Karpas-422 (cell line): ENCODE results near the gene LYRM4. TPM values are rescaled to one million over a fixed set of nuclear protein-coding genes. Genes with fewer than 3 reads are reported as not detected.

Experiments
- DNase-seq: peaks from one replicate; pipeline ENCODE4 v3.0.0-alpha.2; 2015
- H2AFZ ChIP-seq: fragments of 200-600 bp; sonication (generic); 2 replicates; pipeline ENCODE4 v1.6.1; 2014; ENCODE audit warnings: antibody characterized with exemption, low read length, mixed read lengths
- H3K27ac ChIP-seq: fragments of 200-600 bp; sonication (generic); 2 replicates; pipeline ENCODE4 v1.5.1; 2014; ENCODE audit warnings: mild to moderate bottlenecking, low read length, moderate library complexity
- H3K27me3 ChIP-seq: fragments of 200-600 bp; sonication (generic); 2 replicates; pipeline ENCODE4 v1.6.1; 2014; ENCODE audit warnings: low read length, mixed read lengths
- H3K36me3 ChIP-seq: fragments of 200-600 bp; sonication (generic); 2 replicates; pipeline ENCODE4 v1.6.1; 2014; ENCODE audit warnings: low read length, mixed read lengths; ENCODE audit not compliant: insufficient read depth
- H3K4me1 ChIP-seq: fragments of 200-600 bp; sonication (generic); 2 replicates; pipeline ENCODE4 v1.6.1; 2014; ENCODE audit warnings: mild to moderate bottlenecking, low read length, mixed read lengths
- H3K4me2 ChIP-seq: fragments of 200-600 bp; sonication (generic); 2 replicates; pipeline ENCODE4 v1.6.1; 2014; ENCODE audit warnings: low read length, low read depth, mild to moderate bottlenecking; ENCODE audit not compliant: poor library complexity, severe bottlenecking
- H3K4me3 ChIP-seq: fragments of 200-600 bp; sonication (generic); 2 replicates; pipeline ENCODE4 v1.5.1; 2014; ENCODE audit warnings: mild to moderate bottlenecking, antibody characterized with exemption, low read length, mixed read lengths
- H3K79me2 ChIP-seq: fragments of 200-600 bp; sonication (generic); 2 replicates; pipeline ENCODE4 v1.6.1; 2014; ENCODE audit warnings: mild to moderate bottlenecking, low read length, mixed read lengths
- H3K9ac ChIP-seq: fragments of 200-600 bp; sonication (generic); 2 replicates; pipeline ENCODE4 v1.6.0; 2014; ENCODE audit warnings: low read length
- H3K9me2 ChIP-seq: fragments of 200-600 bp; sonication (generic), shearing (Covaris generic); replicated peaks from 2 replicates; pipeline ENCODE4 v1.6.0; 2014; ENCODE audit warnings: mild to moderate bottlenecking, low read length, moderate library complexity; ENCODE audit not compliant: insufficient read depth
- H3K9me3 ChIP-seq: fragments of 300-700, 200-600 bp; sonication (generic); 2 replicates; pipeline ENCODE4 v1.6.1; 2014; ENCODE audit warnings: low read length, mixed read lengths
- H4K20me1 ChIP-seq: fragments of 200-600 bp; sonication (generic); 2 replicates; pipeline ENCODE4 v1.6.1; 2014; ENCODE audit warnings: mild to moderate bottlenecking, antibody characterized with exemption, low read length, low read depth; ENCODE audit not compliant: insufficient read depth
- total RNA-seq: library from RNA; depleted of rRNA; stranded (reverse); fragments of >200 nt; shearing (Covaris generic); gene quantifications from 2 replicates; pipeline ENCODE4 v1.2.3, GENCODE V29; 2014; ENCODE audit warnings: low replicate concordance

The LYRM4 gene
- total RNA-seq, 1 experiment from 2014 or later = 50.5 TPM

DNA sequence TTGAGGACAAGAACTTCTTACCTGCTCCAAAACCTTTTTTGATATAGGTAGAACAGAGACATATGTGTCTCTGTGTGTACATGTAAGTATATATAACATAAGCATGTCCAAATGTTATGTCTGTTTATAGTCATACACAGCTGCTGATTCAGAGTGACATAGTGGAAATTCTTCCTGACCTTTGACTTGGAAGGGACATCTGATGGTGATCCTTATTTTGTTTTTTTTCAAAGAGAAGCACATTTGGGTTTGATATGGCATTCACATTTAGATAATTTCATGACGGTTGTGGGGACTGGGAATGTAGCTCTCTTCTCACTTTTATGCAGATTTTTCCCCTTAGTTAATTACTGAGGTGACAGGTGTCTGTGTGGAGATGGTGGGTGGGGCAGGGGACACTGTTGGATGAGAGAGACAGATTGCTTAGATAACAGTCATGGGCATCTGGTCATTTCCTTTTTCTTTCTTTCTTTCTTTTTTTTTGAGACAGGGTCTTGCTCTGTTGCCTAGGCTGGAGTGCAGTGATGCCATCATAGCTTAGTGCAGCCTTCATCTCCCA, 39.5 kb upstream of the LYRM4 start:
- Histone ChIP-seq H3K4me2 (no peak overlapping the region), H3K9me3 (no peaks in the 10 kb centered on the region), H2AFZ (no peak overlapping the region), H3K36me3 (no peaks in the 10 kb centered on the region), H3K27ac (no peak overlapping the region), H3K27me3 (no peaks in the 10 kb centered on the region), H3K4me1 (peaks cover 16% of the 10 kb centered on the region), H3K4me3 (no peak overlapping the region), H4K20me1 (peaks cover 62% of the 10 kb centered on the region), H3K9me2 (no peaks in the 10 kb centered on the region), H3K9ac (no peak overlapping the region), H3K79me2 (0 out of 2 replicates have a peak, but pooled peaks cover 4% of the 10 kb centered on the region)
- DNase-seq = no peak

DNA sequence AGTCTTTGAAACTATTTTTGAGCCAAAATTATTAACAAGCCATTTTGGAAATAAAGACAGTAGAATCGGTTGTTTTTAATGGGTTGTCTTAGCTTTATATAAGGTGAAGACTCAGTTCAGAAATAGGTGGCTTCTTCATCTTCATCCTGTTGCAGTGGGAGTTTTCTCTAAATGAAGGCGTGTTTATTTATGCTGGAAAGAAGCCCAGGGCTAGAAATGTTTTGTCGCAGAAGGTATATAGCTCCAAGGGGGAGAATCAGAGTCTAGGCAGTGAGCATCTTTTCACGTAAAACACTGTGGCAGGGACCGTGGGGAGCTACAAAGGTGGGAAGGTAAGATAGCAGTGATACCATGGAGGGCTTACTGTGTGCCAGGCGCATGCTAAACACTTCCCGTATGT, 34.9 kb upstream of the LYRM4 start:
- no peak overlapping the region for H2AFZ ChIP-seq
- H4K20me1 ChIP-seq = peaks cover 39% of the 10 kb centered on the region
- no peak overlapping the region for H3K27ac ChIP-seq
- 0 out of 2 replicates have a peak, but pooled peaks cover 4% of the 10 kb centered on the region for H3K79me2 ChIP-seq
- H3K4me1 ChIP-seq = peaks cover 10% of the 10 kb centered on the region
- no peak overlapping the region for H3K4me2 ChIP-seq
- H3K9me2 ChIP-seq = no peaks in the 10 kb centered on the region
- no peaks in the 10 kb centered on the region for H3K27me3 ChIP-seq
- H3K4me3 ChIP-seq = no peak overlapping the region
- H3K9ac ChIP-seq = no peak overlapping the region
- no peaks in the 10 kb centered on the region for H3K36me3 ChIP-seq
- DNase-seq = no peak
- no peaks in the 10 kb centered on the region for H3K9me3 ChIP-seq

DNA sequence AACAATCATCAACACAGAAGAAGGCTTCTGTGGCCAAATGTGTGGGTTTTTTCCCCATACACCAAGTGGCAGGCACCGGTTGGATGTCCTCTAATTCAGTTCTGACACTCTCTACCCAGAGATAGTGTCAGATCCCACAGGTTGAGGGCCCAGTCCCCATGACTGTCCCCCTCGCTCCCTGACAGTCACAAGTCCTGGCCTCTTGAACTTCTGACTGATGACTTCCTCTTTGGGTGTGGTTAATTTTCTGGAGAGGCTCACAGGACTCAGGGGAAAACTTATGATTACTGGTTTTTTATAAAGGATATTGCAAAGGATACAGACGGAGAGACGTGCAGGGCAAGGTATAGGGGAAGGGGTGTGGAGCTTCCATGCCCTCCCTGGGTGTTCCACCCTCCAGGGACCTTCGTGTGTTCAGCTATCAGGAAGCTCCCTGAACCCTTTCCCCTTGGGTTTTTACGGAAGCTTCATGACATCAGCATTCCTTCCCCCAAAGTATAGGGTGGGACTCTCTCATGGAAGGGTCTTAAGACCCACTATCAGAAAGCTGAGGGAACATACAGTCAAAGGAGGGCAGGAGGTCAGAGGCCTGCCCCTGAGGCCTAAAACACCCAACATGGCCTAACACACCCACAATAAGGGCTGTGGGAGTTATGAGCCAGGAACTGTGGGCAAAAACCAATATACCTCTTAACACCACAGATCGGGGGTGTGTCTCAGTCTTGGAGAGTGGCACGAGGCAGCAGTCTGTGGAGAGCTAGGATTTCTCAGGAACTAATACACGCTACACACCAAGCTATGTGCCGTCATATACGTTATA, 33.9 kb upstream of the LYRM4 start:
- DNase-seq = no peak
- Histone ChIP-seq H3K4me1 (peaks cover 17% of the 10 kb centered on the region), H3K27ac (no peak overlapping the region), H3K79me2 (0 out of 2 replicates have a peak, but pooled peaks cover 4% of the 10 kb centered on the region), H3K27me3 (no peaks in the 10 kb centered on the region), H3K9ac (no peak overlapping the region), H3K9me3 (no peaks in the 10 kb centered on the region), H3K36me3 (no peaks in the 10 kb centered on the region), H2AFZ (no peak overlapping the region), H3K9me2 (no peaks in the 10 kb centered on the region), H3K4me3 (no peak overlapping the region), H3K4me2 (no peak overlapping the region), H4K20me1 (peaks cover 35% of the 10 kb centered on the region)

DNA sequence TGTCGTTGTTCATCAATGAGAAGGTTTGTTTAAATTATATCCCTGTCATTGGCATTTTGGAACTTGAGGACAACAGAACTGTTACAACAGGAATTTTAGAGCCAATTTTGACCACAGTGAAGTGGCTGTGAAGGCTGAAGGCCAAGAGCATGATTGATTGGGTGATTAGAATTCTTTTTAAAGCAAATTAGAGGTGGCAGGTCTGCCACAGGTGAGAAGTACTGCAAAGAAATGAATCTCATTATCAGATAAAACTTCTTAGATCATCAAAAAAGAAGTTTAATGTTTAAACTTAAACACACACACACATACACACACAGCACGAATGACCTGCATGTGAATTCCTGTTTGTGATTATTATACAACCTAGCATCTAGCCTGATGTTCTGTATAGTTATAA, 32.9 kb upstream of the LYRM4 start:
- H3K79me2 ChIP-seq = 0 out of 2 replicates have a peak, but pooled peaks cover 4% of the 10 kb centered on the region
- H3K27ac ChIP-seq = no peak overlapping the region
- no peaks in the 10 kb centered on the region for H3K27me3 ChIP-seq
- H3K4me2 ChIP-seq = no peak overlapping the region
- no peak overlapping the region for H2AFZ ChIP-seq
- H3K4me3 ChIP-seq = no peak overlapping the region
- H4K20me1 ChIP-seq = peaks cover 27% of the 10 kb centered on the region
- no peaks in the 10 kb centered on the region for H3K9me2 ChIP-seq
- DNase-seq = no peak
- no peak overlapping the region for H3K9ac ChIP-seq
- no peaks in the 10 kb centered on the region for H3K9me3 ChIP-seq
- H3K4me1 ChIP-seq = peaks cover 17% of the 10 kb centered on the region
- no peaks in the 10 kb centered on the region for H3K36me3 ChIP-seq

DNA sequence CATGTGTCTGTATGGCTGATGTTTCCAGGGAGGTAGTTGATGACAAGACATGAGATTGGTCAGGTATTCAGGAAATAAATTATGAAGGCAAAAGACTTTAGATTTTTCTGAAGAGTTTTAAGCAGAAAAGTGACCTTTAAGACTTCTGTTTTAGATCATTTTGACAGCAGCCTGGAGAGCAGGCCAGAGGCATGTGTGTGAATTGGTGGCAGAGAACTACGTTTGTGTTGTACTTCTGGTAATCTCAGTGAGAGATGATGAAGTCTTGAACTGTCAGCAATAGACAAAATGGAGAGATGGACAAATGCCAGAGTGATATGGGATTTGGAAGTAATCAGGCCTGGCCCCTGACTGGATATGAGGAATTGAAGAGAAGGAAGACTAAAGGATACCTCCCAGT, 31.4 kb upstream of the LYRM4 start:
- H3K36me3 ChIP-seq = no peaks in the 10 kb centered on the region
- H3K27me3 ChIP-seq = peaks cover 3% of the 10 kb centered on the region; the same call in 1 of the 2 replicates
- no peak overlapping the region for H3K9ac ChIP-seq
- no peaks in the 10 kb centered on the region for H3K79me2 ChIP-seq
- DNase-seq = no peak
- H2AFZ ChIP-seq = no peak overlapping the region
- peaks cover 31% of the 10 kb centered on the region for H4K20me1 ChIP-seq
- no peaks in the 10 kb centered on the region for H3K9me2 ChIP-seq
- no peak overlapping the region for H3K4me3 ChIP-seq
- H3K4me2 ChIP-seq = no peak overlapping the region
- no peaks in the 10 kb centered on the region for H3K9me3 ChIP-seq
- H3K27ac ChIP-seq = no peak overlapping the region
- H3K4me1 ChIP-seq = peaks cover 17% of the 10 kb centered on the region

DNA sequence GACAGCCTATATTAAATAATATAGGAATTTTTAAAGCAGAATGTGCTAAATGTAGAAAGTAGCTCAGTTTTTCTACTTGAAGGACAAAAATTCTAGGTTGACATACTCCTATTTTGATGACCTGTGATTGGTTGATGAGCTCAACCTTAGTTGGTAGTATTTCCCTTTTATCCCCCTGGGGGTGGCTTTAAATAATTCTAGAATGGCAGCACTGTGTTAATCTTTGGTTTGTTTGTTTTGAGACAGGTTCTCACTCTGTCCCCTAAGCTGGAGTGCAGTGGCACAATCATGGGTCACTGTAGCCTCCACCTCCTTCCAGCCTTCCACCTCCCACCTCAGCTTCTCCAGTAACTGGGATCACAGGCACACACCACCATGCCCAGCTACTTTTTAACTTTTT, 29.8 kb upstream of the LYRM4 start:
- H3K27ac ChIP-seq = no peak overlapping the region
- peaks cover 40% of the 10 kb centered on the region for H4K20me1 ChIP-seq
- no peak overlapping the region for H2AFZ ChIP-seq

DNA sequence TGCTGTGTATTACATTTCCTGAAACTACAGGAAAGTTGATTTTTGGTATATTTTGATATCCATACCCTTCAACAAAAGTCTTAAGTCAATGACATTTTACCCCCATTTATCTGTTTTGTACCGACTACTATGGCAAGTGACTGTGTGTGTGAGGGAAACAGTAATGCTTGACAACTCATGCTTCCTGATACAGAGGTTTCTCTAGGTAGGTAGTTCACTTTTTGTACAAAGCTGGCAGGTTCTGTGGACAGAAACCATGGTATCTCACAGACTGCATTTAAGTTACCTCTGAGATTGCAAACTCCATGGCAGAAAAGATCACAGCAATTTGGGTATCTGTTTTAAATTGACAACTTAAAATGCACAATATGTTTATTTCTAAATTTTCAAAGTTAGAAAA, 29.3 kb upstream of the LYRM4 start:
- Histone ChIP-seq H3K9me2 (no peaks in the 10 kb centered on the region), H4K20me1 (peaks cover 42% of the 10 kb centered on the region), H3K9me3 (no peaks in the 10 kb centered on the region), H3K27me3 (peaks cover 3% of the 10 kb centered on the region; the same call in 1 of the 2 replicates), H3K79me2 (no peaks in the 10 kb centered on the region), H3K4me3 (no peak overlapping the region), H3K4me1 (peaks cover 17% of the 10 kb centered on the region), H3K36me3 (no peaks in the 10 kb centered on the region), H3K4me2 (no peak overlapping the region), H3K27ac (no peak overlapping the region), H2AFZ (no peak overlapping the region), H3K9ac (no peak overlapping the region)
- no peak for DNase-seq

More for the DNA sequence above, 29.8 kb upstream of the LYRM4 start:
- no peaks in the 10 kb centered on the region for H3K9me3 ChIP-seq
- H3K4me3 ChIP-seq = no peak overlapping the region
- no peaks in the 10 kb centered on the region for H3K79me2 ChIP-seq
- no peaks in the 10 kb centered on the region for H3K9me2 ChIP-seq
- H3K36me3 ChIP-seq = no peaks in the 10 kb centered on the region
- H3K4me1 ChIP-seq = peaks cover 17% of the 10 kb centered on the region
- no peak overlapping the region for H3K4me2 ChIP-seq
- no peak for DNase-seq
- H3K9ac ChIP-seq = no peak overlapping the region
- peaks cover 3% of the 10 kb centered on the region; the same call in 1 of the 2 replicates for H3K27me3 ChIP-seq

DNA sequence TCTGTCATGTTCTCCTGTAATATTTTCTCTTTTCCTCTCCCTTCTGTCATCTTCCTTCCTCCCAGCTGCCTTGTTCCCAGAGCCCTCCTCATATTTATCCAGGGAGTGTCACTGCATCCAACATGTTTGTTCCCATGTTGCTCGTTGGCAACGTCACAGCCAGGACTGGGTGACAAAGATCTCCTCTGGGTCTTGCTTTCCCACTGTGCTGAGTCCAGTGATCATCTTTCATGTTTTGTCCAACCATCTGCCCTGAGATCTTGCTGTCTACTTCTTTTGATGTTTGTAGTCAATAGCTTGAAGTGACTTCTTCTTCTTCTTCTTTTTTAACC, 27.2 kb upstream of the LYRM4 start:
- H3K4me3 ChIP-seq = no peak overlapping the region
- H3K27ac ChIP-seq = no peak overlapping the region
- H3K27me3 ChIP-seq = peaks cover 3% of the 10 kb centered on the region; the same call in 1 of the 2 replicates
- no peak overlapping the region for H2AFZ ChIP-seq
- H3K36me3 ChIP-seq = no peaks in the 10 kb centered on the region
- no peak overlapping the region for H3K9ac ChIP-seq
- no peak for DNase-seq
- H3K79me2 ChIP-seq = no peaks in the 10 kb centered on the region
- peaks cover 51% of the 10 kb centered on the region for H4K20me1 ChIP-seq
- peaks cover 8% of the 10 kb centered on the region for H3K4me1 ChIP-seq
- no peaks in the 10 kb centered on the region for H3K9me3 ChIP-seq
- no peaks in the 10 kb centered on the region for H3K9me2 ChIP-seq
- no peak overlapping the region for H3K4me2 ChIP-seq
